ENCODE data around the gene KLHDC4. TPM values are rescaled to one million over a fixed set of nuclear protein-coding genes. Genes with fewer than 3 reads are reported as not detected.

Gene KLHDC4
- total RNA-seq, 3 donors from 2014 or later (not counting 1 experiment from before 2014, with no cell fraction given), result 210 to 311 (median 210) TPM

GRCh38 chr16:87806261-87806640 lies 40.5 kb upstream of the KLHDC4 start:
- peak in 1 of 2 donors; percentile 33 for DNase-seq

DNA sequence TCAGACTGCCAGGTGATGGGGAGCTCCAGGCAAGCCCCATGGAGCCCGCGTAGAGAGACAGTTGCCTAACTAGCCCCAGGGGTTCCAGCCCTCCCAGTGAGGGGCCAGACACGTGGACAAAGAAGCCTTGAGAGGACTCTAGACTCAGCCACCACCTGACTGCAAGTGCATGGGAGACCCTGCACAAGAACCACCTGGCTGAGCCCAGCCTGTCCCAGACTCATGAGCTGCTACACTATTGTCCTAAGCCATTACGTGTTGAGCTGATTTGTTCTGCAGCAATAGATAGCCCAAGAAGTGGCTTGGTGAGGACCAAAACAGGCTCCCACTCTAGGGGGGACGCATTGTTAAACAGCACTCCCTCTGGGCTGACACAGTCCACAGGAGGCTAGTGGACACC lies 37.6 kb upstream of the KLHDC4 start:
- H3K4me1 ChIP-seq (ENCODE audit: control insufficient read depth, insufficient read depth, low read length), result peaks cover 22% of the 10 kb centered on the region
- no peaks in the 10 kb centered on the region for H3K36me3 ChIP-seq (ENCODE audit: control insufficient read depth, insufficient read depth, low read length)
- H3K27ac ChIP-seq (ENCODE audit: low read length), result no peak overlapping the region
- Mint-ChIP-seq H3K27ac (no peak overlapping the region), H3K9me3 (no peaks in the 10 kb centered on the region), H3K36me3 (no peaks in the 10 kb centered on the region), H3K4me3 (no peak overlapping the region), H3K4me1 (peaks cover 4 to 6% of the 10 kb centered on the region in 2 donors), H3K27me3 (ENCODE audit: low read depth in 2 of 2) (peaks cover 8 to 9% of the 10 kb centered on the region in 2 donors)
- TF ChIP-seq, protein P1, sequence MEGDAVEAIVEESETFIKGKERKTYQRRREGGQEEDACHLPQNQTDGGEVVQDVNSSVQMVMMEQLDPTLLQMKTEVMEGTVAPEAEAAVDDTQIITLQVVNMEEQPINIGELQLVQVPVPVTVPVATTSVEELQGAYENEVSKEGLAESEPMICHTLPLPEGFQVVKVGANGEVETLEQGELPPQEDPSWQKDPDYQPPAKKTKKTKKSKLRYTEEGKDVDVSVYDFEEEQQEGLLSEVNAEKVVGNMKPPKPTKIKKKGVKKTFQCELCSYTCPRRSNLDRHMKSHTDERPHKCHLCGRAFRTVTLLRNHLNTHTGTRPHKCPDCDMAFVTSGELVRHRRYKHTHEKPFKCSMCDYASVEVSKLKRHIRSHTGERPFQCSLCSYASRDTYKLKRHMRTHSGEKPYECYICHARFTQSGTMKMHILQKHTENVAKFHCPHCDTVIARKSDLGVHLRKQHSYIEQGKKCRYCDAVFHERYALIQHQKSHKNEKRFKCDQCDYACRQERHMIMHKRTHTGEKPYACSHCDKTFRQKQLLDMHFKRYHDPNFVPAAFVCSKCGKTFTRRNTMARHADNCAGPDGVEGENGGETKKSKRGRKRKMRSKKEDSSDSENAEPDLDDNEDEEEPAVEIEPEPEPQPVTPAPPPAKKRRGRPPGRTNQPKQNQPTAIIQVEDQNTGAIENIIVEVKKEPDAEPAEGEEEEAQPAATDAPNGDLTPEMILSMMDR (IDR thresholded peaks at IDR 0.05), result no peak
- intact Hi-C loops (cut with micrococcal nuclease), result no loop called here
- no peak overlapping the region for H3K4me3 ChIP-seq (ENCODE audit: low read length)
- H3K9me3 ChIP-seq (ENCODE audit: control insufficient read depth, insufficient read depth, low read length), result no peaks in the 10 kb centered on the region
- no peak for ATAC-seq
- WGBS (ENCODE audit: insufficient coverage), result 84% methylated on average over 5 of the region's 5 CpGs
- DNase-seq, result no peak
- H3K27me3 ChIP-seq (ENCODE audit: control insufficient read depth, insufficient read depth, low read length), result no peaks in the 10 kb centered on the region

More at GRCh38 chr16:87806261-87806640, 40.5 kb upstream of the KLHDC4 start:
- Histone ChIP-seq H3K27ac (ENCODE audit: low read length) (no peak overlapping the region), H3K4me1 (ENCODE audit: control insufficient read depth, insufficient read depth, low read length) (peaks cover 40% of the 10 kb centered on the region), H3K4me3 (ENCODE audit: low read length) (no peak overlapping the region), H3K27me3 (ENCODE audit: control insufficient read depth, insufficient read depth, low read length) (no peaks in the 10 kb centered on the region), H3K9me3 (ENCODE audit: control insufficient read depth, insufficient read depth, low read length) (no peaks in the 10 kb centered on the region), H3K36me3 (ENCODE audit: control insufficient read depth, insufficient read depth, low read length) (no peaks in the 10 kb centered on the region)
- Mint-ChIP-seq H3K27me3 (ENCODE audit: low read depth in 2 of 2) (peaks cover 13 to 17% of the 10 kb centered on the region in 2 donors), H3K9me3 (no peaks in the 10 kb centered on the region), H3K4me1 (peaks cover 4 to 6% of the 10 kb centered on the region in 2 donors), H3K4me3 (no peak overlapping the region), H3K36me3 (no peaks in the 10 kb centered on the region), H3K27ac (no peak overlapping the region)
- ATAC-seq, result no peak
- TF ChIP-seq, protein P1 (IDR thresholded peaks at IDR 0.05), result no peak
- intact Hi-C loops (cut with micrococcal nuclease), result no loop called here
- WGBS (ENCODE audit: insufficient coverage), result 49% methylated on average over 16 of the region's 16 CpGs

- H3K9me3 Mint-ChIP-seq, result no peaks in the 10 kb centered on the region
- peaks cover 22% of the 10 kb centered on the region for H3K4me1 ChIP-seq (ENCODE audit: control insufficient read depth, insufficient read depth, low read length)
- peaks cover 4 to 6% of the 10 kb centered on the region in 2 donors for H3K4me1 Mint-ChIP-seq
- WGBS (ENCODE audit: insufficient coverage), result 41% methylated on average over 5 of the region's 8 CpGs
- H3K27ac ChIP-seq (ENCODE audit: low read length), result no peak overlapping the region
- no peak for ATAC-seq
- no peaks in the 10 kb centered on the region for H3K27me3 ChIP-seq (ENCODE audit: control insufficient read depth, insufficient read depth, low read length)
- no peak overlapping the region for H3K4me3 ChIP-seq (ENCODE audit: low read length)
- peaks cover 6 to 8% of the 10 kb centered on the region in 2 donors for H3K27me3 Mint-ChIP-seq (ENCODE audit: low read depth in 2 of 2)
- no peak overlapping the region for H3K27ac Mint-ChIP-seq
- no peaks in the 10 kb centered on the region for H3K36me3 ChIP-seq (ENCODE audit: control insufficient read depth, insufficient read depth, low read length)
- H3K36me3 Mint-ChIP-seq, result no peaks in the 10 kb centered on the region
- no peaks in the 10 kb centered on the region for H3K9me3 ChIP-seq (ENCODE audit: control insufficient read depth, insufficient read depth, low read length)
- DNase-seq, result no peak
- H3K4me3 Mint-ChIP-seq, result no peak overlapping the region
- intact Hi-C loops (cut with micrococcal nuclease), result no loop called here
- TF ChIP-seq, protein P1 (IDR thresholded peaks at IDR 0.05), result no peak
Observed at GRCh38 chr16:87802670-87803069, 36.9 kb upstream of the KLHDC4 start.

GRCh38 chr16:87801679-87802259 lies 36.0 kb upstream of the KLHDC4 start:
- Mint-ChIP-seq H3K4me3 (no peak overlapping the region), H3K9me3 (no peaks in the 10 kb centered on the region), H3K36me3 (no peaks in the 10 kb centered on the region), H3K27ac (no peak overlapping the region), H3K4me1 (peaks cover 4% of the 10 kb centered on the region in 2 donors), H3K27me3 (ENCODE audit: low read depth in 2 of 2) (peaks cover 5 to 6% of the 10 kb centered on the region in 2 donors)
- DNase-seq (no peak), ATAC-seq (no peak)
- TF ChIP-seq, protein P1 (IDR thresholded peaks at IDR 0.05), result no peak
- Histone ChIP-seq H3K4me3 (ENCODE audit: low read length) (no peak overlapping the region), H3K27me3 (ENCODE audit: control insufficient read depth, insufficient read depth, low read length) (no peaks in the 10 kb centered on the region), H3K27ac (ENCODE audit: low read length) (no peak overlapping the region), H3K9me3 (ENCODE audit: control insufficient read depth, insufficient read depth, low read length) (no peaks in the 10 kb centered on the region), H3K36me3 (ENCODE audit: control insufficient read depth, insufficient read depth, low read length) (no peaks in the 10 kb centered on the region), H3K4me1 (ENCODE audit: control insufficient read depth, insufficient read depth, low read length) (peaks cover 16% of the 10 kb centered on the region)
- intact Hi-C loops (cut with micrococcal nuclease), result no loop called here
- 69% methylated on average over 16 of the region's 16 CpGs for WGBS (ENCODE audit: insufficient coverage)

Measured in natural killer cell (primary cell).